GM10266 (cell line): ENCODE results near the gene SYNPR.

ENCODE experiments used
- DNase-seq: peaks from one replicate; pipeline ENCODE4 v3.0.0; 2012; ENCODE audit errors: extremely low spot score
- TF ChIP-seq, protein P1 (sequence below): IDR thresholded peaks from 2 replicates; pipeline ENCODE4 v1.5.1; 2012; ENCODE audit warnings: mild to moderate bottlenecking, low read depth; ENCODE audit not compliant: control insufficient read depth, insufficient read depth; ENCODE audit errors: missing control alignments

Gene SYNPR

DNA sequence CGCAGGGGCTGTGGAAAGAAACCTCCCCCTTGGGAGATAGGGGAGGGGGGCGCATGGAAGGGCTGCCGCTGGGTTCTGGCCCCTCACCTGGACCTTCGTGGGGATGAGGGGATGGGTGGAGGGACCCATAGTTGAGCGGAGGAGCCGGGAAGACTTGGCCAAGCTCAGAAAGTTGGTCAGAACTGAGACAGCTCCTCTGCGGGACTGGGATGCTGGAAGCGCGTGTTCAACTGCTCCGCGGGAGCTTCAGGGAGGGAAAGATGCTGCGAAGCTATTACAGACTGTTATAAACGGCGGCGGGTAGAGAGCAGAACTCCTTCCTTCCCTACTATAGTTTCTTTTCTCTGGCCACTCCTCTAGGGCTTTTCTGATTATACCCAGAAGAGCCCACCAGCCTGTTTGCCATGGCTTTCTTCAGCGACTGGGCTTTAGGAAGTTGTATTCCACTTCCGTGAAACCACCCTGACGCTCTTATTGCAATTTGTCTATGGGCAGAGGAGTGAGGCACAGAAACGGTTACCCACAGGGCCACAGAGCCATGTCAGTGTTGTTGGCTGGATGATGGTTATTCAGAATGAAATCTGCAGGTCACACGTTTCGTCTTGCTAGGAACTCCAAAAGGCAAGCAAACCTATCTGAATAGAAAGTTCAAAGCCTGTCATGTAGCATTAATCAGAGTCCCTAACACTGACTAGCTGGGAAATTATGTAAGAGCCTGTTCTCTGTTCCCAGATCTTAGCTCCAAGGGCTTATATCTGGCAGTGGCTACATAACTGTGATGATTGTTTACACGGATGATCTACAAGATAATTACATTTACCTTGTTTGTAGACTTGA, 1.1 kb downstream of the SYNPR start:
- TF ChIP-seq, protein P1, sequence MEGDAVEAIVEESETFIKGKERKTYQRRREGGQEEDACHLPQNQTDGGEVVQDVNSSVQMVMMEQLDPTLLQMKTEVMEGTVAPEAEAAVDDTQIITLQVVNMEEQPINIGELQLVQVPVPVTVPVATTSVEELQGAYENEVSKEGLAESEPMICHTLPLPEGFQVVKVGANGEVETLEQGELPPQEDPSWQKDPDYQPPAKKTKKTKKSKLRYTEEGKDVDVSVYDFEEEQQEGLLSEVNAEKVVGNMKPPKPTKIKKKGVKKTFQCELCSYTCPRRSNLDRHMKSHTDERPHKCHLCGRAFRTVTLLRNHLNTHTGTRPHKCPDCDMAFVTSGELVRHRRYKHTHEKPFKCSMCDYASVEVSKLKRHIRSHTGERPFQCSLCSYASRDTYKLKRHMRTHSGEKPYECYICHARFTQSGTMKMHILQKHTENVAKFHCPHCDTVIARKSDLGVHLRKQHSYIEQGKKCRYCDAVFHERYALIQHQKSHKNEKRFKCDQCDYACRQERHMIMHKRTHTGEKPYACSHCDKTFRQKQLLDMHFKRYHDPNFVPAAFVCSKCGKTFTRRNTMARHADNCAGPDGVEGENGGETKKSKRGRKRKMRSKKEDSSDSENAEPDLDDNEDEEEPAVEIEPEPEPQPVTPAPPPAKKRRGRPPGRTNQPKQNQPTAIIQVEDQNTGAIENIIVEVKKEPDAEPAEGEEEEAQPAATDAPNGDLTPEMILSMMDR: no peak
- no peak for DNase-seq

DNA sequence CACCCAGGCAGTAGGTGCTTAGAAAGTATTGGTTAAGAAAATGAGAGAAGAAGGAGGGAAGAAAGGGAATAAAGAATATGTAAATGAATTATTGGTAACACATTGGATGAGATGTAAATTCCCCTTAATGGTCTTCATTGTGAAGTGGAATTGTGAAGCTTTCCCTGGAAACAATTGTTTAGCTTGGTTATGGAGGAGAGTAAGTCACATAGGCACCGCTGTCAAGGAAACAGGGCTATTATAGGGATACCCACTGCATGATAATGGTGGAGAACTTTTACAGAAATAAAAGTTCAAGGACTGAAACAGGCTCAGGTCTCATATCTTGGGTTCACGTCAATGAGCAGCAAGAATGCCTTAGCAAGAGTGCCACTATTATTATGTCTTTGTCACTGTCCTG, 9.5 kb downstream of the SYNPR start:
- no peak for DNase-seq
- TF ChIP-seq, protein P1: no peak

DNA sequence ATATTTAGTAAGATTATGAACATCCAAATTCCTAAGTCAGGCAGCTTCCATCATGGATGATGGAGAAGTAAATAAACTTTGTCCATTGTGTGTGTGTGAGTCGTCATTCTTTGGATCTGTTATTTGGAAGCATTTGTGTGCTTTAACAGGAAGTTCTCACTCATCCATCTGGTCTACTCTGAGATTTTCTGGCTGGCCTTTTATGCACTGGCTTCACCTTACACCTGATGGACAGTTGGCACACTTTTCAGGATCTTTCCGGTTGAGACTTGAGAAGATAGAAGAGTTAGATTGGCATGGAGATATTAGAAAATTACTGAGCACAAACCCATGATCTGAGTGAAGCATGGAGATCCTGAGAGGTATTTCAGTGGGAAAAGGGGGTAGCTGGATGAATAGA, 12.6 kb downstream of the SYNPR start:
- DNase-seq: no peak
- TF ChIP-seq, protein P1: no peak

DNA sequence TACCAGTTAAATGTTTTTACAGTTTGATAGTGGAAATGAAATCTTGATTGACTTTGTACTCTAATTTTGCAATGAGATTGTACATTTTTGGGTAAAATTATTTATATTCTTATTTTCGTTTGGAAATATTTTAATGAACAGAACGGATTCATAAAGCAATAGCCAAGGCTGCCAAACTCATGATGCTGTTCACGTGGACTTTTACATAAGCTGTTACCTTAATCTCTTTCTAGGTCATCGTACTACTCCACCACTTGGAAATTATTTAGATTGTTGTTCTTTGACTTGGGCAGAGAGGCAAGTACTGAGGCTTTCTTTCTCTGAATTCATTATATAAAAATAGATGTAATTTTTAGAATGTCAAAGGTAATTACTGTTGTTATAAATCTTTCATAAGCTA, 16.2 kb downstream of the SYNPR start:
- DNase-seq: no peak
- TF ChIP-seq, protein P1: no peak

DNA sequence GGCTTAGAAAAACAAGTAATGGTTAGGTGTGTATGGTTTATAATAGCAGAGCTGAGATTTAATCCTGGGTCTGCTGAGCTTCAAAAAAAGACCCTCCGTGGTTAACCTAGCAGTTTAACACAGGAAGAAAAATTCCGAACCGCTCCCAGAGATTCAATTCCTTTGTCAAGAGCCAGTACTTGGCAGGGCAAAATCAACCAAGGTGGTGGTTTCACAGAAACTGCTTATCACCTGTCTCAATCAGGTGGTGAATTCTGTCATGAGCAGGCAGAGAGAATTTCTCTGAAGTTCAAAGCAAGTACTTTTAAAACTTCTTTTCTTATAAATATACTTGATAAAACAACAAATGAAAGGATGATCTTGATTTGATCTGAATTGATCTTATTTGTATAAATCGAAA, 17.2 kb downstream of the SYNPR start:
- DNase-seq: no peak
- TF ChIP-seq, protein P1: no peak

DNA sequence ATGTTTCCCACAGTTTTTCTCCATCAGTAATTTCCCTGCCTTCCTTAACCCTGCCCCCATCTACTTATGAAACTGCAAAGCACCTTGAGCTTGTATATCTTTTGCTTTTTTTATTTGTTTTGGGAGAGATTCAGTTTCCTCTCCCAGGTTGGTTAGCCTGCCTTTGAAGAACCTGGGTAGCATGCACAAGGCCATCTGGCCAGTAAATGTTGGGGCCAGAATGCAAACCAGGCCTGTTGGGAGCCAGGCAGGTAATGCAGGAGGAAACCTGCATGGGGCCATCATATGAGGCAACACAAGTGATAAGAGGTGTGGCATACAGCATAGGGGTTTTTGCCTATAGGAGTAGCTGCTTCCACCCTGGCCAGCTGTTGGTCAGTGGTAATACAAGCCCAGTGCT, 17.7 kb downstream of the SYNPR start:
- no peak for DNase-seq
- TF ChIP-seq, protein P1: no peak

DNA sequence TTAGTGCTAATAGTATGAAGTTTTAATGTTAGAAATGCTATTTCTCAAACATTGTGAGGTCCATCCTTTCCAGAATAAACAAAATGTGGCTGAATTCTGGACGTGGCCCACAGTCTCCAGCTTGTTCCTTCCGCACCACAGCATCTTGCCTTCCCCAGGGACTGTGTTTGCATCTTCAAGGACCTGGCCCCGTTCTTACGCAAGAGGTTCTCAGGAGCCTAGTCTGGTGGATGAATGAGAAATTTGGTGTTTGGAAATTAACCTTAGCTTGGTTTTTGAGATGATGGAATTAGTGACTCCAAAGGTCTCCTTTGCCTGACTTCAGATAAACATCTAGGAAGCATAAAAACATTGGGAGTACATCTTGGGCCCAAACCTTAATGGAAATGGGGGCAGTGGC, 18.1 kb downstream of the SYNPR start:
- TF ChIP-seq, protein P1: no peak
- no peak for DNase-seq
